Upper lobe of left lung (tissue), 4 donors: ENCODE measurements around the gene DNAJB6.

Experiments
- POLR2A ChIP-seq, 4 donors: fragments of 450-650 bp; IDR thresholded peaks; one replicate each; pipeline ENCODE4 v1.5.1; 2016 to 2017; ENCODE audit warnings: antibody characterized with exemption in 4 of 4, mild to moderate bottlenecking in 2 of 4
- POLR2AphosphoS5 ChIP-seq, 2 donors: sonication (generic); formaldehyde crosslinking; IDR thresholded peaks; one replicate each; pipeline ENCODE4 v1.5.1; 2017; ENCODE audit warnings: antibody characterized with exemption in 2 of 2
- TF ChIP-seq, protein P1 (sequence below), 6 experiments: fragments of 450-650 bp in 4 of 6; fragments of 200-600 bp in 2 of 6; sonication (generic) in 2 of 6; IDR thresholded peaks; one replicate each; pipeline ENCODE4 v1.5.1; 2016 to 2019; ENCODE audit warnings: antibody characterized with exemption in 6 of 6

DNA sequence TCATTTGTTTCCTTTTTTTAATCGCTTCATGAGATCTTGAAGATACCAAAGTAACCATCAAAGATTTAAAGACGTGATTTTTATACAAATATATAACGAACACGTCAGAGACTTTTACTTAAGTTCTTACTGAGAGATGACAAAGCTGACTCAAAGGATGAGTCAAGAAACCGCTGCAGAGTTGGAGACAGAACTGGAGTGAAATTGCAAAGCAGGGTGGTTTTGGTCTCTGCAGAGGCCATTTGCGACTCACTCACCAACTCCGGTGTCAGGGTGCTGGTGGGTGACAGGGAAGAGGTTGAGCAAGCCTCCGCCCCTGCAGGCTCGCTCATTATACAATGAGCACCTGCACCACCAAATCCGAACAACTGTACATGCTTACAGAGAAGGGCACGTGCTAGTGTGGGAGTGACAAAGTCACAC is 75.2 kb downstream of the DNAJB6 start:
- TF ChIP-seq, protein P1, sequence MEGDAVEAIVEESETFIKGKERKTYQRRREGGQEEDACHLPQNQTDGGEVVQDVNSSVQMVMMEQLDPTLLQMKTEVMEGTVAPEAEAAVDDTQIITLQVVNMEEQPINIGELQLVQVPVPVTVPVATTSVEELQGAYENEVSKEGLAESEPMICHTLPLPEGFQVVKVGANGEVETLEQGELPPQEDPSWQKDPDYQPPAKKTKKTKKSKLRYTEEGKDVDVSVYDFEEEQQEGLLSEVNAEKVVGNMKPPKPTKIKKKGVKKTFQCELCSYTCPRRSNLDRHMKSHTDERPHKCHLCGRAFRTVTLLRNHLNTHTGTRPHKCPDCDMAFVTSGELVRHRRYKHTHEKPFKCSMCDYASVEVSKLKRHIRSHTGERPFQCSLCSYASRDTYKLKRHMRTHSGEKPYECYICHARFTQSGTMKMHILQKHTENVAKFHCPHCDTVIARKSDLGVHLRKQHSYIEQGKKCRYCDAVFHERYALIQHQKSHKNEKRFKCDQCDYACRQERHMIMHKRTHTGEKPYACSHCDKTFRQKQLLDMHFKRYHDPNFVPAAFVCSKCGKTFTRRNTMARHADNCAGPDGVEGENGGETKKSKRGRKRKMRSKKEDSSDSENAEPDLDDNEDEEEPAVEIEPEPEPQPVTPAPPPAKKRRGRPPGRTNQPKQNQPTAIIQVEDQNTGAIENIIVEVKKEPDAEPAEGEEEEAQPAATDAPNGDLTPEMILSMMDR (IDR thresholded peaks at IDR 0.05): no peak
- TF ChIP-seq POLR2A (IDR thresholded peaks at IDR 0.05) (no peak), POLR2AphosphoS5 (IDR thresholded peaks at IDR 0.05) (no peak)
